Activated naive CD8-positive, alpha-beta T cell treated with anti-CD3 and anti-CD28 coated beads for 36 hours (primary cell): Measurements from ENCODE around the gene PRAC2. TPM values are rescaled to one million over a fixed set of nuclear protein-coding genes. Genes with fewer than 3 reads are reported as not detected.

Source experiments
- DNase-seq: peaks from one replicate; pipeline ENCODE4 v3.0.0; 2021
- H3K27ac Mint-ChIP-seq: one replicate; pipeline ENCODE4 v1.8.0; 2022; ENCODE audit warnings: mild to moderate bottlenecking, moderate library complexity, mixed read lengths
- H3K27me3 Mint-ChIP-seq: one replicate; pipeline ENCODE4 v1.8.0; 2022; ENCODE audit warnings: mild to moderate bottlenecking, mixed read lengths
- H3K36me3 Mint-ChIP-seq: one replicate; pipeline ENCODE4 v1.8.0; 2021; ENCODE audit warnings: mild to moderate bottlenecking, mixed read lengths
- H3K4me1 Mint-ChIP-seq: one replicate; pipeline ENCODE4 v1.8.0; 2021; ENCODE audit warnings: mixed read lengths
- H3K4me3 Mint-ChIP-seq: one replicate; pipeline ENCODE4 v1.8.0; 2022; ENCODE audit warnings: mild to moderate bottlenecking, moderate library complexity, mixed read lengths
- H3K9me3 Mint-ChIP-seq: one replicate; pipeline ENCODE4 v1.8.0; 2022; ENCODE audit warnings: mixed read lengths
- total RNA-seq, 2 experiments: library from RNA; stranded (reverse); gene quantifications; one replicate each; pipeline ENCODE4 v1.2.3, GENCODE V29; 2021

PRAC2 gene
- total RNA-seq, 2 experiments from 2014 or later: not detected

DNA sequence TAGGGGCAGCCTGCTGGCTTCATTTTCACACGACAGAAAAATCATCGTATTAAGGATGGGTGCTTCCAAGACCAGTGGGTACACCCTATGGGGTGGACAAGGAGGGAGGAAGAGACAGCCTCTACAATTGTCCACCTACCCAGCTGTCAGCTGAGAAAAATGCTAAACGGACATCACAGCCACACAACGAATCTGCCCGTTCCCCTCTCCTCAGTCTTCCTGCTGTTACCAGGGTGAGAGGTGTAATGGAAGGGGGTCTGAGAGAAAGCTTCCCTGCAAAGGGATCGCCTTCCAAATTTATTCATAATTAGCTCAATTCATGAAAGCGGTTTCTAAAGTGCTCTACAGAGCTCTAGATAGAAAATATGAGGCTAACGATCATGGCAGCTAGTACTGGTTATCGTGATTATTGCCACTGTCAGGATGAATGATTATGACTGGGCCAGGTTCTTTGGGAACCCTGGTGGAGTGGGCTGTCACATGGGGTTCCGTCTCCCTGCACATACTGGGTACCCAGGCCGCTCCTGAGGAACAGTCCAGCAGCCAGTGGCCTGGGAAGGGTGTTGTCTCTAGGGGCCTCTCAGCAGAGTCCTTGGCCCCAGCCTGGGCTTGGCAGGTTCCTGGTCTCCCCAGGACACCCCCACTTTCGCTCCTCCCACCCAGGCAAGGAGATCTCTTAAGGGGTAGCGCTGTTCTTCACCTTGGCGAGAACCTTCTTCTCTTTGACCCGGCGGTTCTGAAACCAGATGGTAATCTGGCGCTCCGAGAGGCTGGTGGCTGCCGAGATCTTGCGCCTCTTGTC lies 3.3 kb downstream of the PRAC2 start:
- peaks cover 100% of the 10 kb centered on the region for H3K27me3 Mint-ChIP-seq

GRCh38 chr17:48726916-48727286 lies 3.9 kb downstream of the PRAC2 start:
- Mint-ChIP-seq H3K36me3 (peaks cover 2% of the 10 kb centered on the region), H3K4me3 (no peak overlapping the region), H3K4me1 (peaks cover 33% of the 10 kb centered on the region), H3K27ac (no peak overlapping the region), H3K27me3 (peaks cover 100% of the 10 kb centered on the region), H3K9me3 (no peaks in the 10 kb centered on the region)
- no peak for DNase-seq

More for the DNA sequence above, 3.3 kb downstream of the PRAC2 start:
- no peak for DNase-seq
- Mint-ChIP-seq H3K27ac (no peak overlapping the region), H3K9me3 (no peaks in the 10 kb centered on the region), H3K4me3 (no peak overlapping the region), H3K4me1 (peaks cover 33% of the 10 kb centered on the region), H3K36me3 (peaks cover 2% of the 10 kb centered on the region)

DNA sequence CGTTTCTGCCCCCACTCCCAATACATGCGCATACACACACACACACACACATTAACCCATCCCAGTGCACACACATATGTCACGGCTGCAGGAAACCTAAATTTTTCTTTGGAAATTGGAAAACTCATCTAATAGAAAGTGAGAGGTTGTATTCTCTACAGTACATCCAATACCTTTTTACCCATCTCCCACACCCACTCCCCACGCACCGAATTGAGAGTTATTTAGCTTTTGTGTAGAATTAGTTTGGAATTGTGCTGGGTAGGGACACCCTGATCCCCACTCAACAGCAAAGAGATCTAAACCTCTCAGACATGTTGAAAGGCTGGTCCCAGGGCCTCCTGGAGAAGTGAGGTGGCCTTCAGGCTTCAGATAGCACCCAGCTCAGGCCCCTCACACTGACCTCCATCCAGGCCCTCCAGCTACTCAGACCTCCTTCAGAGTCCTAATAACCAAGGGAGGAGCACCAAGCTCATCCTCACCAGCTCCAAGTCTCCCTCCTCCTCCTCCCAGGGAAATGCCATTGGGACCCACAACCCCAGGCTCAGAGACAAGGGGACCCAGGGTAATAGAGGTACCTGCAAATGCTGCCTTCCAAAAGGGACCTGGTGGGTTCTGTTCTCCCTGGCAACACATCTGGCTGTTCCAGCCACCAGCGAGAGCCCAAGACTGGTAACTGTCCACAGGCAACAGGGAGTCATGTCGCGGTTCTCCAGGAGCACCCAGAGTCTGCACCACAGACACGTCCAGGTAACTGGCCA lies 4.6 kb downstream of the PRAC2 start:
- H3K27ac Mint-ChIP-seq: no peak overlapping the region
- no peaks in the 10 kb centered on the region for H3K9me3 Mint-ChIP-seq
- peaks cover 34% of the 10 kb centered on the region for H3K4me1 Mint-ChIP-seq
- DNase-seq: no peak
- H3K27me3 Mint-ChIP-seq: peaks cover 100% of the 10 kb centered on the region
- H3K4me3 Mint-ChIP-seq: no peak overlapping the region
- peaks cover under 1% of the 10 kb centered on the region for H3K36me3 Mint-ChIP-seq

DNA sequence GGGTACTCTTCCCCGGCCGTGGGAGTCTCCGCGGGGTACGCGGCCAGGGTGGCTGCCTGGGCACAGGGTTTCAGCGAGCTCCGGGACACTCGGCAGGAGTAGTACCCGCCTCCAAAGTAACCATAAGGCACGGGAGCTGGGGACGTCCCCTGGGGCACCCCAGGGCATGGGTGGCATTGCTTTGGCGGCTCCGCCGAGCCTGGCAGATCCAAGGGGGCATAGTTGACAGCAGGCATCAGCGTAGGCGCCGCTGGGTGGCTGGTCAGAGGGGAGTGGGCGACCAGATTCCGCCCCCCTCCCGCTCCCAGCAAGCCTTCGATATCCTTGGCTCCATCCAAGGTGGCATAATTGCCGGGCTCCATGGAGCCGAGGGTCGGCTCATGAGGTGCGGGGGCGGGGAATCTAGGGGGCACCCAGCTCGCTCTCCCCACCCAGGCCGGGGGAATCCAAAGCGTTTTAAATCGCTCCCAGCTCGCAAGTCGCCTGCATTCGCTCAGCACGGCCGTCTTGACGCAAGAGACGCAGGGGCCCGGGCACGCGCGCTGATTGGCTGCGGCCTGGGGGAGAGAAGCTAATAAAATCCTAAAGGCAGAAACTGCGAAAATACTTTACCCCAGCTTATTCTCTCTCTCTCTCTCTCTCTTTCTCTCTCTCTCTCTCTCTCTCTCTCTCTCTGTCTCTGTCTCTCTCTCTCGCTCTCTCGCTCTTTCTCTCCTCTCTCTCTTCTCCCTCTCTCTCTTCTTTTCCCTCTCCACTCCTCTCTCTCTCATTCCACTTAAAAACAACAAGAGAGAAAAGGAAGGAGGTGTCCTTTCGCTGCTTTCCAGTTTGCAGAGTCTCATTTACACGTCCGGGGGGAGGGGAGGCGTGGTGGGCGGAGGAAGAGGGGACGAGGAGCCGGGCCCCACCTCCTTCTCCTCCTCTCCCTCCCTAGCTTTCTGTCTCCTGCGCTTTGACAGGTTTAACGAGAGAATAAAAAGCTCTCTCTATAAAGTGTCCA lies 5.5 kb downstream of the PRAC2 start, which contains the start of gene HOXB13:
Gene HOXB13, minus strand, starts transcription at position 519 of the 1,000 bp plus-strand sequence. Its CDS starts 157 bp downstream, at position 362.
- DNase-seq: peak; percentile 51
- Mint-ChIP-seq H3K4me3 (peak within 1 kb of the TSS; percentile 71), H3K4me1 (peaks cover 32% of the 10 kb centered on the region), H3K9me3 (no peaks in the 10 kb centered on the region), H3K27me3 (peaks cover 99% of the 10 kb centered on the region), H3K36me3 (no peaks in the 10 kb centered on the region), H3K27ac (no peak within 1 kb of the TSS)

- H3K27ac Mint-ChIP-seq: no peak overlapping the region
- H3K27me3 Mint-ChIP-seq: peaks cover 99% of the 10 kb centered on the region
- no peaks in the 10 kb centered on the region for H3K36me3 Mint-ChIP-seq
- peaks cover 33% of the 10 kb centered on the region for H3K4me1 Mint-ChIP-seq
- H3K4me3 Mint-ChIP-seq: peak overlapping the region; percentile 8
- no peaks in the 10 kb centered on the region for H3K9me3 Mint-ChIP-seq
- no peak for DNase-seq
Measured at GRCh38 chr17:48729335-48730239, 6.6 kb downstream of the PRAC2 start.

DNA sequence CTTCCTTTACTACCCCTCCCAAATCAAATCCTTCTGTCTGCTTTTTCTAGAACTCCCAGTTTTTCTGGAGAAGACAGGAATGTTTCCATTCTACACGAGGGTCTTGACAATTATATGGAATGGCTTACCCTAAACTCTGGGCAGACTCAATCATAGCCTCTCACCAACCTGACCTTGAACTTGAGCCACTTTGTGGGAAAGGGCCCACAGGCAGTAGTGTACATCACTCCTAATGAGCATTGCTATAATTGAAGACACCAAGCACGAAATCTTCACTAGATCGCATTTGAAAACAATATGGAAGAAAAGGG lies 7.2 kb downstream of the PRAC2 start:
- no peaks in the 10 kb centered on the region for H3K9me3 Mint-ChIP-seq
- peaks cover 99% of the 10 kb centered on the region for H3K27me3 Mint-ChIP-seq
- H3K36me3 Mint-ChIP-seq: no peaks in the 10 kb centered on the region
- H3K27ac Mint-ChIP-seq: no peak overlapping the region
- no peak overlapping the region for H3K4me3 Mint-ChIP-seq
- H3K4me1 Mint-ChIP-seq: peaks cover 30% of the 10 kb centered on the region
- no peak for DNase-seq

DNA sequence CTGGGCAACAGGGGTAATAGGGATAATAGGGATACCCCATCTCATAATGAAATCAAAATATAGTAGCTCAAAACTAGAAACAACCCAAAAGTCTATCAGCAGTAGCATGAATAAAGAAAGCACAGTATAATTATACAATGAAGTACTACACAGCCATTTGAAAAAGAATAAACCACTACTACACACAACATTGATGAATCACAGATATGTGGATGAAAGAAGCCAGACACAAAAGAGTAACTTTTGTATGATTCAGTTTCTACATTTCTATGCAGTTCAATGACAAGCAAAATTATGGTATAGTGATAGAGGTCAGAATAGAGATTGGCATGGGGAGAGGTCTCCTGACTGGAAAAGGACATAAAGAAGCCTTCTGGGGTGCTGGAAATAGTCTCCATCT lies 8.4 kb downstream of the PRAC2 start:
- no peak for DNase-seq
- no peak overlapping the region for H3K4me3 Mint-ChIP-seq
- peaks cover 29% of the 10 kb centered on the region for H3K4me1 Mint-ChIP-seq
- H3K27me3 Mint-ChIP-seq: peaks cover 99% of the 10 kb centered on the region
- H3K27ac Mint-ChIP-seq: no peak overlapping the region
- no peaks in the 10 kb centered on the region for H3K9me3 Mint-ChIP-seq
- no peaks in the 10 kb centered on the region for H3K36me3 Mint-ChIP-seq

DNA sequence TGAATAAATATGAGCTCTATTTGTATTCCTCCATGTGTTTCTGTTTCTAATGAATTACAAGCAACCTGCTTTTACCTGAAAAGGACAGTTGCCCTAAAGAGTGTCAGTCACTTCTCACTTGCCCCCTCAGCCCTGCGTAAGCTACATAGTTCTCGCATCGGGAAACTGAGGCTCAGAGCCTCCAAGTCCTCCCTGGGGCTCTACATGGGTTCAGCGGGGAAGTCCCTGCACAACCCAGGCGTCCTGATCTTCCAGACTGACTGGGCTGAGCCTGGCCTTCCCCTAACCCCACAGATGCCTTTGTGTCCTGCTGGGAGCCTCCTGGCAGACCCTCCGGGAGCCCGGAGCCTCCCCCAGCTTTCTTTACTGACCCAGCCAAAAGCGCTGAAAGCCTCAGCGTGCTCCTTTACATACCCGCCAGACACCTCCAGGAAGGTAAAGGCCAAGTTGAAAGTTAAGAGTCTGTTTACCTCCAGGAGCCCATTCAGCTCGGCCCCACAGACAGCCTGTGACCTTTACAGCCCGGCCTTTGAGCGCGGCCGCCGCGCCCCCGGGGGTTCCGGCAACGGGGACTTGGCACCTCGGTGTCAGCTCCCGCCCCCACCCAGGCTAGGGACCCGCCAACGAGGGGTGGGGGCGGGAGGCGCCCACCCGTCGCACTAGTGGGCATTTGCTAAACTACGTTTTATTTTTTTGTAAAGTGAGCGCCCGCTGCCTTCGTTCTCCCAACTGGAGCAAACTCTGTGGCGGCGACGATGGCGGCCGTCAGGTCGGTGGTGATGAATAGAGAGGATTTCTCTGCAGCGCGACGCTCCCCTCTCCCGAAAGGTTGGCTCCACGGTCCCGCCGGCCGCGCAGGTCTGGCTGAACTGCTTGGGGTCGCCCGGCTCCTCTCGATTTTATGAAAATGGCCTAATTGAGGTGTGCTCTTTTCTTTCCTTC lies 10.0 kb downstream of the PRAC2 start:
- no peak overlapping the region for H3K27ac Mint-ChIP-seq
- peaks cover 29% of the 10 kb centered on the region for H3K4me1 Mint-ChIP-seq
- no peak for DNase-seq
- peaks cover 99% of the 10 kb centered on the region for H3K27me3 Mint-ChIP-seq
- peak overlapping the region; percentile 50 for H3K4me3 Mint-ChIP-seq
- H3K9me3 Mint-ChIP-seq: no peaks in the 10 kb centered on the region
- no peaks in the 10 kb centered on the region for H3K36me3 Mint-ChIP-seq

DNA sequence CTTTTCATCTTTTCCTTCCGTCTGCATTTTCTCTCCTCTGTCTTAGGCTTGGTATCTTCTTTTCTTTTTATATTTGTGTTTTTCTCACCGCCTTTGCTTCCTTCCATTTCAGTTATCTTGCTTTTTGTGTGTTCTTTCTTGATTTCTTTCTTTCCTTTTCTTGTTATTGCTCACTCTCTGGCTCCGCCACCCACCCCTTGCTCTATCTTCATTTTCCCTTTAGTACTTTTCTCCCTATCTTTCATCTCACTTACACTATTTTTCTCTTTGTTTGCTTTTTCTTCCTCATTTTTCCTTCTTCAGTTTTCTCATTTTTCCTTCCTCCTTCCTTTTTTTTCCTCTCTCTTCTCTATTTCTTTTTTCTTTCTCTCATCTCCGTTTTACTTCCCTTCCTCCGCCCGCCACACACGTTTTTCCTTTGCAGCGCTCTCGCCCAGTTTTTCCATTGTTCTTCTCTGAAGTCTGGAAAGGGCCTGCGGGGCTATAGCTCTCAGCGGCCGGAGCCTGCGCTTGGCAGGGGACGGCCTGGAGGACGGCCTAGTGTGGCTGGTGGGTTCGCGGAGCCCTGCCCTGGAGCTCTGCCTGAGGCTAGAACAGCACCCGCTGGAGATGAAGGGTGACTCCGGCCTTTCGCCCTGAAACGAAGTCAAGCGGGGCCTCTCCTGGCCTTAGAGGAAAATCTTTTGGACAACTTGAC lies 10.8 kb downstream of the PRAC2 start:
- Mint-ChIP-seq H3K27me3 (peaks cover 99% of the 10 kb centered on the region), H3K4me3 (peak overlapping the region; percentile 50), H3K36me3 (no peaks in the 10 kb centered on the region), H3K4me1 (peaks cover 25% of the 10 kb centered on the region), H3K27ac (no peak overlapping the region), H3K9me3 (no peaks in the 10 kb centered on the region)
- no peak for DNase-seq

- Mint-ChIP-seq H3K4me3 (no peak overlapping the region), H3K9me3 (no peaks in the 10 kb centered on the region), H3K27me3 (peaks cover 99% of the 10 kb centered on the region), H3K4me1 (peaks cover 27% of the 10 kb centered on the region), H3K27ac (no peak overlapping the region), H3K36me3 (no peaks in the 10 kb centered on the region)
- DNase-seq: no peak
Measured at GRCh38 chr17:48734333-48735061, 11.5 kb downstream of the PRAC2 start.

DNA sequence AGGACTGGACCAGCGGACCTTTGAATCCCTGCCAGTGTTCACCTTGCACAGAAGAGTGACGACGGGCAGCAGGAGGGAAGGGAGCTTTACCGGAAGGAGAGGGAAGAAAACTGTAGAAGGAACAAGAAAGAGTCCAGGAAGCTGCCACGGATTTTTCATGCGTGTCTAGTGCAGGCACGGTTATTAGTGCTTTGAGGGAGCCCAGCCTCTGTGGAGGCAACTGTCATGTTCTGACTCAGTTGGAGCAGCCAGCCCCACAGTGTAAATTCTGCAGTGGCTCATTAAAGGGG lies 12.0 kb downstream of the PRAC2 start:
- Mint-ChIP-seq H3K4me1 (peaks cover 25% of the 10 kb centered on the region), H3K27ac (no peak overlapping the region), H3K36me3 (no peaks in the 10 kb centered on the region), H3K4me3 (no peak overlapping the region), H3K27me3 (peaks cover 99% of the 10 kb centered on the region), H3K9me3 (no peaks in the 10 kb centered on the region)
- no peak for DNase-seq

DNA sequence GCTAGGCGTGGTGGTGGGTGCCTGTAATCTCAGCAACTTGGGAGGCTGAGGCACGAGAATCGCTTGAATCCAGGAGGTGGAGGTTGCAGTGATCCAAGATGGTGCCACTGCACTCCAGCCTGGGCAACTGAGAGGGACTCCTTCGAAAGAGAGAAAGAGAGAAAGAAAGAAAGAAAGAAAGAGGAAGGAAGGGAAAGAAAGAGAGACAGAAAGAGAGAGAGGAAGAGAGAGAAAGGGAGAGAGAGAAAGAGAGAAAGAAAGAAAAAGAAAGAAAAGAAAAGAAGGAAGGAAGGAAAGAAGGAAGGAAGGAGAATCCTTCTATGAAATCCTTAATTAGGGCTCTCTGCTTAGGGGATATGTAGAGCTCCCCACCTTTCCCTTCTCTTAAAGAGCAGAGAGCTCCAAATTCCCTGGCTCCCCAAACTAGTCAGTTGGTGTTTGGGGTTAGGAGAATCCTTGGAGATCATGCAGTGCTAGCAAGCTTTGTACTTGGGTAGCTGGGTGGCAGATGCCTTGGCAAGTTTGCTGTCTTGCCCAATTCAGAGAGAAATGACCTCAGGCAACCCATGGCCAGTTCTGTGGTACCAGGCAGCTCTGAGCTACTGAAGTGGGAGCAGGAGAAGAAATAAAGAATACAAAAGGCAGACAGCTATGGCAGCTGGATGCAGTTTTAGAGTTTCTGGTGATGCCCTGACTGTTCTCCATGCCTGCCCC lies 14.5 kb downstream of the PRAC2 start:
- no peak for DNase-seq
- Mint-ChIP-seq H3K9me3 (no peaks in the 10 kb centered on the region), H3K4me1 (peaks cover 20% of the 10 kb centered on the region), H3K27me3 (peaks cover 99% of the 10 kb centered on the region), H3K36me3 (no peaks in the 10 kb centered on the region), H3K4me3 (no peak overlapping the region), H3K27ac (no peak overlapping the region)
